A204.1 (cell line): ENCODE data around the gene ARHGAP22.
A peak's percentile ranks its signal among the peaks of the same experiment; 100 is the strongest.

Experiments
- FAIRE-seq: peaks from 2 replicates; lab custom pipeline; 2012; peaks lifted over from hg19 to GRCh38; lab: Jason Lieb, UNC

The ARHGAP22 gene

DNA sequence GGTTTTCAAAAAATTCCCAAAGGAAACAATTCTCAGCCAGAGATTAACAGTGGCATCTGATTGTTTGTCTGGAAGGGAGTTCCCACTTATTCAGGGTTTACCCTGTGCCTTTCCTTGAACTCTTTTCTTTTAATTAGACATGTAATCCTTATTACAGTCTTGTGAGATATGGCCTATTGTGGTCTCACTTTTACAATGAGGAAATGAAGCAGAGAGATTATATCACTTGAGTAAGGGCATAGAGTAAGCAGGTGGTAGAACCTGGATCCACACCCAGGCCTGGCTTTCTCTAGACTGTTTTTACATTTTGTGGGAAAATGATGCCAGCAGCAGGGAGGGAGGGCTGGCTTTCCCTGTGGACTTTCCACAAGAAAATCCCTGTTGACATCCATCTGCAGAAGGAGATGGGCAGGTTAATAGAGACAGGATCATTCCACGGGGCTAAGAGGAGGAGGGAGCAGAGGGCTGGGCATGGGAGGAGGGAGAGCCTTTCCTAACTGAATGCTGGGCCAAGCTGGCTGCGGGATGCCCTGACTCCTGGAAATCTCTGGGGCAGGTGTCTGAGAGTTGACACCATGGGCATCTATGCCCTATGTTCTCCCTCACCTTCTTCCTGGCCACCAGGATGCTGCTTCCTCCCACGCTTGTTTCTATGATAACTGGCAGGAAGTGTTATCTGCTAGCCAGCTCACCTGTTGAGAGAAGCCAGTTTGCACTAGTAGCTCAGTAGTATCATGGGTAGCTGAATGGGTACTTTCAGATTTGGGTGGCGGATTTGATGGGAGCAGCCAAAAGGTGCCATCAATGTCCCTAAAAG lies 28.7 kb upstream of the ARHGAP22 start:
- FAIRE-seq, result no peak

DNA sequence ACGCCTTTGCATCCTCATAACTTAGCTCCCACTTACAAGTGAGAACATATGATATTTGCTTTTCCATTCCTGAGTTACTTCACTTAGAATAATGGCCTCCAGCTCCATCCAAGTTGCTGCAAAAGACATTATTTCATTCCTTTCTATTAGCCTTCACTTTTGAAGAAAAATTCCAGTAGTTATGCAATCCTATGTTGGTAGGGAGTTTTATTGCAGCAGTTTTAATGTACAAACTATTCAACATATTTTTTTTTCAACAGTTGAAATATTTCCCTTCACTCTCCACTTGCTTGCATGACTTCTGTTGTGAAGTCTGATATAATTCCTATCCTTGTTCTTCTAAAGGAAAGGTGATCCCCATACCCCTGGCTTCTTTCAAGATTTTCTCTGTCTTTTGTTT lies 27.3 kb upstream of the ARHGAP22 start:
- FAIRE-seq, result no peak

- FAIRE-seq, result no peak
Measured at GRCh38 chr10:48627984-48628609, 23.2 kb upstream of the ARHGAP22 start.

DNA sequence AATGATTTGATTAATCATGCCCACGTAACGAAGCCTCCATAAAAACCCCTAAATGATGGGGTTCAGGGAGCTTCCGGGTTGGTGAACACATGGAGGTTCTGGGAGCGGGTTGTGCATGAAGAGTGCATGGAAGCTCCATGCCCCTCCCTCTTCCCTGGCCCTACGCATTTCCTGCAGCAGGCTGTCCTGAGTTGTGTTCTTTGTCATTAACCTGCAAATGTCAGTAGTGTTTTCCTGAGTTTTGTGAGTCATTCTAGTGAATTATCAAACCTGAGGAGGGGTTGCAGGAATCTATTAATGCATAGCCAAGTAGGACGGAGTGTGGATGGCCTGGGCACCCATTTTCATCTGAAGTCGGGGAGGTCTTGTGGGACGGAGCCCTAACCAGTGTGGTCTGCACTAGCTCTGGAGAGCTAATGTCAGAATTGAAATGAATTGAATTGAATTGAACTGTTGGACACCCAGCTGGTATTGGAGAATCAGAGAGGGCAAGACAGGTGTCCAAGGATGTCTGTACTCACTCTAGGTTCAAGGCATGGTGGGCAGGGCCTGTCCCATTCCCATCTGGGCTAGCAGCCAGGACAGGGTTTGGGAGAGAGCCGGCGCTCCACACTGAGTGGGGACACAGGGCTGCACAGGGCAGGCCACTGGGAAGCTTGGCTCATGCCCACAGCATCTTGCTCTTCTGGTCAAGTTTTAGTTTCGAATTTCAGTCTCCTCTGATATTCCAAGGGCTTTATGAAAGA lies 22.3 kb upstream of the ARHGAP22 start:
- no peak for FAIRE-seq

DNA sequence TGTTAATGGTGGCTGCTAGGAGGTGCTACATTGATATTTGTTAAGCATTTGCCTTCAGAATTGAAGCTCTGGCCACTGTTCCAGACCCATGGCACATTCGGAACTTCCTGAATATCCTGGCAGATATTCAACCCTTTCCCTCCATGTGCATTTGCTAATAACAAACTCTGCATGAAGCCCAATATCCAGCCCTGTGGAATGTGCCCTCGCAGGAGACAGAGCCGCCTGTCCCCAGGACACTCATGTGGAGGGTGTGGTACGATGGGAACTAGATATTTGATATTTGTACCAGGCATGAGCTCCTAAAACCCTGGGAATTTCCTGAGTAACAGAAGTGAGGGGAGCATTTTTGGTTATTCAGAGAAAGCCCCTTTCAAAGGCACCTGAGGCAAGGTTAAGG lies 21.6 kb upstream of the ARHGAP22 start:
- FAIRE-seq, result no peak

DNA sequence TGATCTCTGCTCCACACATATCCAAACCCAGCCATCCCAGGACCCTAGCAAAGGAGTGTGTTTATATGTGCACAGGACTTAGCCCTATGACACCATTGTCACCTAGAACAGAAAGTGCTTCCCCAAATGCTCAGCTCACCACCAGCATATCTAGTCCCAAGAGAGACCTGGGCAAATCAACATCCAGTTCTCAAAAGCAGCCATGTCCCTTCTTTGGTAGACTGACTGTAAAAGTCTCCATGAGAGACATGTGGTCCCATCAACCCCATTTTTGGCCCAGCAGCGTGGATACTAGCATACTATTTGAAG lies 20.9 kb upstream of the ARHGAP22 start:
- no peak for FAIRE-seq

- FAIRE-seq, result no peak
Measured at GRCh38 chr10:48623607-48624132, 18.8 kb upstream of the ARHGAP22 start.

DNA sequence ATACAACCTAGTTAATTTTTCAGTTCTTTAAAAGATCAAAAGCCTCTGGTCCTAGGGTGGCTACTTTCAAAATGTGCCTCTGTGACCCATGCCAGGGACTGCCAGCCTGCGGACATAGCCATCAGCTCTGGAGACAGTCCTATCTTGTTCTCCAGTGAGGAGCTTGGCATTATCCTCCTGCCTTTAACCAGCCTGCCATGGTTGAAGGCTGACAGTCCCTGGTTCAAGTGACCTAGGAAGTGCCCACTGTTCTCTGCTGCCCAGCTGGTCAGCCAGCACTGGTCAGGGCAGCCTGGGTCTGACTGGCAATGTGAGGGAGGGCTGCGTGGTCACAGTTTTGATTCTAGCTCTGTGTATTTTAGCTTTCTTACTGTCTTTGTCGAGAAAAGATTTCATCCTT lies 18.1 kb upstream of the ARHGAP22 start:
- FAIRE-seq, result no peak

GRCh38 chr10:48620719-48621118 lies 15.8 kb upstream of the ARHGAP22 start:
- no peak for FAIRE-seq

DNA sequence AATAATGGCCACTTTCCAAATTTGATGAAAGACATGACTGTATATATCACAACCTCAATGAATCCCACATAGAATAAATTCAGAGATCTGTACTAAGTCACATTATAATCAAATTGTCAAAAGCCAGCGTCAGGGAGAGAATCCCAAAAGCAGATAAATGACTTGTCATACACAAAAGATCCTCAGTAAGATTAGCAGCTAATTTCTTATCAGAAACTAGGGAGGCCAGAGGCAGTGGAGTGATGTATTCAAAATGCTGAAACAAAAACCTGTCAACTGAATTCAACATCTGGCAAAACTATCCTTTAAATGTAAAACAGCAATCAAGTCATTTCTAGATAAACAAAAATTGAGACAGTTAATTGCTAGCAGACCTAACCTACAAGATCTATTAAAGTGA lies 11.6 kb upstream of the ARHGAP22 start:
- FAIRE-seq, result no peak

GRCh38 chr10:48614481-48615390 lies 9.9 kb upstream of the ARHGAP22 start:
- FAIRE-seq, result peak; percentile 43

- no peak for FAIRE-seq
Measured at GRCh38 chr10:48613016-48613415, 8.1 kb upstream of the ARHGAP22 start.

- FAIRE-seq, result no peak
Measured at GRCh38 chr10:48612236-48612943, 7.5 kb upstream of the ARHGAP22 start.

DNA sequence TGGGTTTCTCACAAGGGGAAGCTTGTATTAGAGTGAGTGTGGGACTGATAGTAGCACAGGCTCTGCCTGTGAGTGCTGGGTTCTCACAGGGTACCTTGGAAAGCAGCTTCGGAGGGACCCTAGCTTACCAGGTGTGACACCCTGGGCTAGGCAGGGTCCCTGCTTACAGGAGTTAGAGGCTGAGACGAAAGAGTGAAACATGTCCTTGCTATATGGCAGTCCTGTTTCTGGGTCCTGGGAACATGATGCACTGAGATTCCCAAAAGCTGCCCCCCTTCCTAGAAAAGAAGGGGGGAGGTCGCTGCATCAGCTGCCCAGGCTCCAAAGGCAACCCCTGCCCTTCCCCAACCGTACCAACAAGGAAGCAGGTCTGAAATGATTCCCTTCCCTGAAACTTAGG lies 6.3 kb upstream of the ARHGAP22 start:
- FAIRE-seq, result no peak

DNA sequence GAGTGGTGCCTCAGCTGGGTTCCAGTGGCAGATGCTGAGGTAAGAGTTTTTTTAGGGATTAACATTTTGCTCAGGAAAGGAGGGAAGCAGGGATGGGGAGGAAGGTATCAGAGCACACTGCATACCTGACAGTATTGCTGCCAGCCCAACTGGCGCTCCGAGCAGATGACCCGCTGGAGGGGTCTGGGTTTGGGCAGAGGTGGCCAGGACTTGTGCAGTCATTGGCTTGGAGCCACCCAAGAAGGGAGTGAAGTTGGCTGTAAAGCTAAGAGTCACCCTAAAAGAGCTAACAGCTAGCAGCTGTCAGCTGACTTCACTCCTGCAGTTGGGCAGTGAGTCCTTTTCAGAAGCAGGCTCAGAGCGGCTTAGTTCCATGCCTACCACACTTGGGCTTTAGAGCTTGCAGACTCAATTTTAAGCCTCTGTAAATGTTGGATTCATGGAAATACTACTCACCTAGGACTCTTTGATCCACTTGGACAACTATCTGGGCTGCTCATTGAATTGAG lies 5.8 kb upstream of the ARHGAP22 start:
- no peak for FAIRE-seq

GRCh38 chr10:48609899-48610584 lies 5.2 kb upstream of the ARHGAP22 start:
- no peak for FAIRE-seq

DNA sequence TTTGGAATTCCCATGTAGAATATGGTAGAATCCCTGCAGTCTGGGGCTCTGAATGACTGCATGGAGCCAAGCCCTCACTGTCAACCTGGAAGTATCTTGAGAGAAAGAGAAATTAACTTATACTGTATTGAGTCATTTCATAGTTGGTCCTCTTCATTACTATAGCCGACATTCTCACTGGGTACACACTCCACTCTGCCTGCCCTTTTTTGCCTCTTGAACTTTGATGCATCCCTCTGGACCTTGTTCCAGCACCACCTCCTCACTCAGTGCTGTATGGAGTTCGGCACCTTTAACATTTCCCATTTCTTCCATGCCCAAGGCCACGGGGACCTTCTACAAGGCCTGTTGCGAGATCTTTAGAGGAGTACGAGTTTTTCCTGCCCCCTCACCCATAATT lies 4.6 kb upstream of the ARHGAP22 start:
- no peak for FAIRE-seq

- no peak for FAIRE-seq
Measured at GRCh38 chr10:48608976-48609375, 4.1 kb upstream of the ARHGAP22 start.

DNA sequence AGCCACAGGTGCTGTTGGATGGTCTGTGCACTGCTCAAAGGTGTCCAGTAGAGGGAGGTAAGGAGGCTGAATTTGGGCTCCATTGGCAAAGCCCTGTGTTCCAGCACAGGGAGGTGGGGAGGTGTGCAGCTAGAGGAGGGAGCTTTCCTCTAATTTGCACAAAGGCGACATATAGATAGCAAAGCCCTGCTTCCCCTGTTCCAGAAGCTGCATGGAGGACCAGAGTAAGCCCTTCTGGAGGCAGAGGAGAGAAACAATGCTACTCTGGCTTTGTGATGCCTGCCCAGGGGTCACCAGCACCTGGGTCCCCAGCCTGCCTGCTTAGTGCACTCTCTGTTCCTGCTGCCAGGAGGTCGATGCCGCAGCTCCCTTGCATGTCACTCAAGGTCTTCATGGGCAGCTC lies 3.4 kb upstream of the ARHGAP22 start:
- FAIRE-seq, result no peak
